Retina (tissue), 1 donor: ENCODE measurements around the gene CDH4.

ENCODE experiments used
- DNase-seq: peaks from one replicate; pipeline ENCODE4 v3.0.0-alpha.2; 2016

CDH4 gene

DNA sequence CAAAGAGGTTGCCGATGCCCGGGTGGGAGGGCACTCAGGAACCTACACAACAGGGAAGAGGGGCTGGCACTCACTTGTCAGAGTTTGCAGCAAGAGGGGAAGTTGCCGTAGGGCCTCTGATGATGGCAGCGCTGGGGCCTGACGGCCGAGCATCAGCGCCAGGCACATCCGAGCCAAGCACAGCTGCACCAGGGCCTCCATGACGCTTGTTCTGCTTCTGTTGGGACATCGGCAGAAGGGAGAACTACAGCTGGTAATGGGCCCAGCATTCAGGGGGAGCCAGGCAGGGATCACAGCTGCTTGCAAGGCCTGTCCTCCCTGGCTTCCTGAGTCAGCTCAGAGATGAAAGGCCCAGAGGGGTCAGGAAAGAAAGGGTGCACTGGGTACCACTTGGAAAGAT lies 367.7 kb downstream of the CDH4 start:
- DNase-seq = no peak

DNA sequence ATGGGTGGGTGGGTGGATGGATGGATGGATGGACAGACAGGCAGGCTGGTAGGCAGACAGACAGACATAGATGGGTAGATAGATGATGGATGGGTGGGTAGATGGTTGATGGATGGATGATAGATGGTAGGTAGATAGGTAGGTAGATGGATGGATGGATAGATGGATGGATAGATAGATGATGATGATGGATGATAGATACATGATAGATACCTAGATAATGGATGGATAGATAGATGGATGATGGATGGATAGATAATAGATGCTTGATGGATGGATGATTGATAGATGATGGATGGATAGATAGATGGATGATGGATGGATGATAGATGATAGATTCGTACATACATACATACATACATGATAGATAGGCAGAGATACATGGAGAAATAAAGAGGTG lies 368.1 kb downstream of the CDH4 start:
- no peak for DNase-seq

DNA sequence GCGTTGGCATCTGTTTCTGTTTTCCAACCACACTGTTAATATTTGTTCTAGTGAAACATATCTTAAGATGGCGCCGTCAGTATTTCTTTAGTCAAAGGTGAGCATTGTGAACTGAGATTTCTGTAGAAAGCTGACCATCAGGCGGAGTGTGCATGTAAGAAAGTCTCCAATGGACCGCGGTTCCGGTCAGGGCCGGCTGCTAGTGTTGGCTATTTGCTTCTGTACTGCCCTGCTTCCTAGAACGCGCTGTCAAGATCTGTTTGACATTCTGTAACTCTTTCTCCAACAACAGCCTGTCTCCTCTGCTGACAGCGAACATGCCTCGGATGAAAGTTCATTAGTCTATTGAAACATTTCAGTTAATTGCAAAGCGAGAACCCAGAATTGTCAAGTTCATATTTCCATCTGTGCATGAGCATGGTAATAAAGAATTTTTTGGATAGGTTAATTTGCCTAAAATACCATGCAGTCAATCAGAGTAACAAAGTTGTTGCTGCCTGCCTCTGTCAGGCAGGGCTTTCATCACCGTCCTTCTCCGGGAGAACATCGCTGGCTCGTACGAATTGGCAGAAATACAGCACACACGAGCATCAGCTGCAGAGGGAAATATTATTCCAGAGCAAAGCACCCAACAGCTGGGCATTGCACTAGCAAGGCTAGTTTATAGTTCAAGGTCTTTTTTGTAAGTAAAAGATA lies 369.1 kb downstream of the CDH4 start:
- DNase-seq = no peak

DNA sequence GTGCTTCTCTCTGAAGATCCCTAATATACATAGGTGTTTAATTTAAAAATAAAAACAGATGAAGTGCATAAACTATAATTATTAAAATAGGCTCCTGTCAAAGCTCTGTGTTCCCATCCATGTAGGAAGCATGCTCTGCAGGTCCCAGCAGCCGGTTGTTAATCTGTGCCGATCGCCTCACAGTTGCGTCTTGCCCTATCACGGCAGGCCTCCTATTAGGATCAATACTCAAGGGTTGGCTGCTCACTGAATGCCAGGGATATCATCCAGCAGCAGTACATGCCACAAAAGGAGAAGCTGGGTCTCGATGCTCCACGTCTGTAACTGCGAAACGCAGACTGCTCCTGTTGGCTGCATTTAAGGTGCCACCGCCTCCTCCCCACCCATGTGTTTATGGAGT lies 369.8 kb downstream of the CDH4 start:
- no peak for DNase-seq

DNA sequence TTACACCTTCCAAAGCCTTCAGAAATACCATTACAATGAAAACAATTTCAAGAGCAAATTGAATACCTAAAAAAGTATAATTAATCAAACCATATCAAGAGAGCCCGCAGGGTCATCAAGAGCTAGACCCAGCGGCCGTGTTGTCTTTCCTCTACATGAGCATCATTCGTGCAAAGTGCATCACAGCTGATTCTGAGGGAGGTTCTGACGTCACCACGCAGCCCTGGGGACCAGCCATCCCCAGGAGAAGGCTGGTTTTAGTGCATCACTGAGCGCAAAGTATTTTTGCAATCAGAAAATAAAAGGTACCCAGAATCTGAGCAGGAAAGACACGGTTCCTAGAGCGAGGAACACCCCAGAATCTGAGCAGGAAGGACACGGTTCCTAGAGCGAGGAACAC lies 371.4 kb downstream of the CDH4 start:
- no peak for DNase-seq

DNA sequence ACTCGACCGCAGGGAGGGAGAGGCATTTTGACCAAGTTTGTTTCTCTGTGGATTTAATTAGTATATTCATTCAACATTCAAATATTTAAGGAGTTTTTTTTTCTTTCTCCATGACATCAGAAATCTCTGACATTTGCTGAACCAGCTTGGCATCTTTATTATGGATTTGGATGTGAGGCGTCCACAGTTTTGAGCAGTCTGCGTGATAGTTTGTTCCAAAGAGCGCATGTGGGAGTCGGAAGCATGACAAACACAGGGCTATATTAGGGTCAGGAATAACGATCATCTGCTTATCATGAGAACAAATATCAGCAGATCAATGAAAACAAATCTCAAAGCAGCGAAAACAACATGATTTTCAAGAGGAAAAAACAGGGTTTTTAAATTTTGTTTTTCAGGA lies 373.2 kb downstream of the CDH4 start:
- DNase-seq = no peak

DNA sequence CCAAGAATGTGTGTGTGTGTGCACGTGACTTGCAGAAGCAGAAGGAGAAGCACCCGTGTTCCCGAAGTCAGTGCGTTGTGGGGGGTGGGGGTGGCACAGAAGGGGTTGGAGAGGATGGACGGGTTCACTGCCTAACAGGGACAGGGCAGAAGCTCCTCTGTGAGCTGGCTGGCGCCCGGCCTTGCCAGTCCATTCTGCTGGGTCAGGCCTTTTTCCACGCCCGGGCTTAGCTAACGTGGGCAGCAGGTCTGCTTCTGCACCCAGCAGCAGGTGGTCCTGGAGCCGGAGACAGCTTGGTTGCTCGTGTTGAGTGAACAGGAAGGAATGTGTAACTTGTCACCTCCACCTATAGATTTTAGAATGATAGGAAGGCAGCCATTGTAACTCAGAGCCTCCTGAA lies 374.4 kb downstream of the CDH4 start:
- no peak for DNase-seq

DNA sequence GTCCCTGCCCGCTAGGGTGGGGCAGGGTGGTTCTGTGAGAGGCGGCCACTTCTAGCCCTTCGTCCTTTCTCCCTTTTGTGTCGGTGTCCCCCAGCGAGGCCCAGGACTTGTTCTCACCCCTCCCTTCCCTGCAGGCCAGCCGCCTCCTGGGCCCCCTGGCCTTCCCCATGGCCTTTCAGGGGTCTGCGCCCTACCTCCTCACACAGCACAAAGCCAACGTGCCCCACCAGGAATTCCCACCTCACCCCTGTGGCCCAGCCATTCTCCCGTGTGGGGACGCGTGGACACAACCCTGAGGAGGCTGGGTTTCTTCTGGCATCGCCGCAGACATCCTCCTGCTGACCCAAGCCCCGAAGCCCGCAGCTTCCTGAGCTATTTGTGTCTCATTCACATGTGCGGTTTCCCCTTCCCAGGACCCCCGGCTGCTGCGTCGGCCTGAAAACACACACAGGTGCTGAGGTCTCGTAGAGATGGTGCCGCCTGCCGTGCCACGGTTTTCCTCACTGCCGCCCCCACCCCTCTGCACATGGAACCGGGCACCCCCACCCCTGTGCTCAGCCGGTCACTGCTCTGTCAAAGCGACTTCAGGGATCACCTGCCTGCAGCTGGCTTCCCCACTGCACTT lies 375.8 kb downstream of the CDH4 start:
- no peak for DNase-seq

DNA sequence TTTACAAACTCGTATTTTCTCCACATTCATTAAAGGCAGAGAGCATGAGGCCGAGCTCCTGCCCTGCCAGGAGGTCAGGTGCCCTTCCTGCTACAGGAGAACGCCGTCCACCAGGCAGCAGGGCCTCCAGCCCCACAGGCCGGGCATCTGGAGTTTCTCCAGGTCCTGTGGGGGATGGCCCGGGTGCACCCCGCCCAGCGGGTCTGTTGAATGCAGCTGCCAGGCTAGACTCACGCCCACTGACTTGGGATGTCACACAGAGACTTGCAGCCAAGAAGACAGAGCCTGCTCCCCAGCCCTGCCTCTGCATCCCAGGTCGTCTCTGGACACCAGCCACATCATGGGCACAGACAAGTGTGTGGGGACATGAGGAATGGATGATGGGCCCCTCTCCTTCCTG lies 376.4 kb downstream of the CDH4 start:
- no peak for DNase-seq

DNA sequence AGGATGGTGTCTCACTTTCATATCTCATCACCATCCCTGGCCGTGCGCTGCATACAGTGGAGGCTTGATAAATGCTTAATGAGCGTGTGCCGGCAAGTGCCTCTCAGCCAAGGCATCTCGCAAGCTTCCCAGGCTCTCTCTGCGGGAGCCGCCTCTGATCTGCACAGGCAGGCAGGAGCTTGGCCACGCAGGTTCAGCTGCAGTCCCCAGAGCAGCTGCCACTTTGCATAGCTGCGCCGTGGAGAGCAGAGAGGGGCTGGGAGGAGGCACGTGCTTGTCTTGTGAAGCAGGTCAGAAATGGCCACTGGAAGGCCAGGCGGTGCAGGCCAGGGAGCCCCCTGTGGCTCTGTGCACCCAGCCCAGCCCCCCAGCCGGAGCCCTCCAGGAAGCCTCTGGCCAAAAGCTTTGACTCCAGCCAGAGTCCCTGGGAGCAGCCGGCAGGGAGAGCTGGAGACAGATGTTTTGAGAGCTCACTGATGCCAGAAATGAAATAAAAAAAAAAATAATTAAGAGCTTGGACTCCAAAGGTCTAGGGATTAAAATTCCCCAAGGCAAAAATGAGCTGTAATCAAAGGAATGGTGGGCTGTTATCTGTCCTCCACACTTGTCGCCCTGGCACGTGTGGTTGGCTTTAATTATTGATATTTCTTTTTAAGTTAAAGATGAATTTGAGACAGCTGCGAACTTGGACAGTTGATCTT lies 377.0 kb downstream of the CDH4 start:
- DNase-seq = peak; percentile 89

DNA sequence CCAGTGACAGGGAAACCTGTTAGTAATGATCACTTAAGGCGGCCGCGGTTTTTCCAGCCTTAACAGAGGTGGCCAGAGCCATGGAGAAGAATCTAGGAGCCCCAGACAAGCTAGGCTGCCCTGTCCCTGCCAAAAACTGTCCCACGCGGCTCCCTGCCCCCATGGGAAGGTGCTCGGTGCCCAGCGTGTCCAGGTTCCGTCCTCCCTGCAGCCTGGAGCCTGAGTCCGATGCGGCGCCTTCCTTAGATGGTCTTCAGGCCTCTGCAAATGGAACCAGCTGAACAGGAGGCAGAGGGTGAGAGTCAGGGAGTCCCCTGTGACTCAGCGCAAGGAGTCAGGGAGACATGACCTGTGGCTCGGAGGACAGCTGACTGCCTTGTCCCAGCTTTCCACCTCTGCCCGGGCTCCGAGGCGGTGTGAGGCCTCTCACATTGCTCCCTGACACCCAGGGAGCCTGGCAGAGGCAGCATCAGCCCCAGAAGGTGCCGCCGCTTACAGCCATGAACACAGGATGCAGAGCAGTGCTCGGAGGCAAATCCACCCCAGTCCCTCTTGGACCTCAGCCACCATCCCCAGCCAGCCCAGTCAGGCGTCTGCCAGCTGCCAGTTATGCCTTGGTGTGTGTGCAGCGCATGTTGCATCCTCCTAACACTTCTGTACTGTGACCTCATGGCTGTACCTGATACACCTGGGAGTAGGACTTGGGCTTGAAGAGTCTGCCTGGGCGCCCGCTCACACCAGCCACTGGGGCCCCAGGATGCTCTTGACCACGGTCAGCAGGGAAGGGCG lies 377.7 kb downstream of the CDH4 start:
- DNase-seq = no peak

DNA sequence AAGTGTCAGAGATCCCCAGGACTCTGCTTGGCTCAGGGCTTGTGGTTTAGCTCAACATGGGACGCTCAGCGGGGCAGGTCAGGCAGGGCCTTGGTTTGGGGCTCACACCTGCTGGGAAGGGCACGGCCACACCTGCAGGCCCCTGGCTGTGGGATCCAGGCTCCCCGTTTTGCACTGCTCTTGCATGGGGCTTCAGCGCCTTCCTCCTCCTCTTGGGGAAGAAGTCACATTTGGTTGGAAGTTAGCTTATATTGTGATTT lies 378.3 kb downstream of the CDH4 start:
- no peak for DNase-seq

DNA sequence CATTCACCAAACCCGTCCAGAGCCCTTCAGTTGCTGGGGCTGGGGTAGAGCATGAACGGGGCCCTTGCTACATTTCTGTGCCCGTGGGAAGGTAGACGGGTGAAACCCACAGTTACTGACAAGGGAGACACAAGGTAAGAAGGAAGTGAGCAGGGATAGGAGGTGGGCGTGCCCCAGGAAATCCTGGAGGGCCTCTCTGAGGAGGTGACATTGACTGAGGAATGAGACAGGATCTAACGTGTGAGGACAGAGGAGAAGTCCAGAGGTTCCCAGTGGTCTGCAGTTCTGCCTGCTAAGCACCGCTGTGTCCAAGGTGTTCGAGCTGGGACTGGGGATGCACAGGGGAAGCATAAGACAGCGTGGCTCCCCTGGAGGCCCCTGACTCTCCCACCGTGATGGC lies 378.8 kb downstream of the CDH4 start:
- no peak for DNase-seq

DNA sequence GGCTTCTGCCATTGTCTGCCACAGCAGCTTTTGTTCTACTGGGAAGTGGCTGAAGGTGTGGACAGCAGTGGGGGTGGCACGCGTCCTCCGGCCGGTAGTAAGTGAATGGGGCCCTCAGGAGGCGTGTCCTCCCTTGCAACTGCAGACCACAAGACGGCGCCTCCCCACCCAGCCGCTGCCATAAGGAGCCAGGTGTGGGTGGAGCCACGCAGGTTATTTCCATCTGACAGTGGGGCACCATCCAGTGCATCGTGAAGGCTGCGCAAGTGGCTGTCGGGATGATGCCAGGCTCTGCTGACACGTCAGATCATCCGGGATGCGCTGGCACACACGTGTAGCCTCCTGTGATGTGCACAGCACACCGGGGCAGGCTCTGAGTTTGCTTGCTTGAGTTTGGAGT lies 379.7 kb downstream of the CDH4 start:
- DNase-seq = no peak

DNA sequence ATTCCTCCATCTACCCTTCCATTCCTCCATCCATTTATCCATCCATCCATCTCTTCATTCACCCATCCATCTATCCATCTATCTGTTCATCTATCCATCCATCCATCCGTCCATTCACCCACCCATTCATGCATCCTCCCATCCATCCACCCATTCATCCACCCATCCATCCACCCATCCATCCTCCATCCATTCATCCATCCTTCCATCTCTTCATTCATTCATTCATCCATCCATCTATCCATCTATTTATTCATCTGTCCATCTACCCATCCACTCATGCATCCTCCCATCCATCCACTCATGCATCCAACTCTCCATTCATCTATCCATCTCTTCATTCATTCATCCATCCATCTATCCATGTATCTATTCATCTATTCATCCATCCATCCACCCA lies 380.9 kb downstream of the CDH4 start:
- DNase-seq = no peak

DNA sequence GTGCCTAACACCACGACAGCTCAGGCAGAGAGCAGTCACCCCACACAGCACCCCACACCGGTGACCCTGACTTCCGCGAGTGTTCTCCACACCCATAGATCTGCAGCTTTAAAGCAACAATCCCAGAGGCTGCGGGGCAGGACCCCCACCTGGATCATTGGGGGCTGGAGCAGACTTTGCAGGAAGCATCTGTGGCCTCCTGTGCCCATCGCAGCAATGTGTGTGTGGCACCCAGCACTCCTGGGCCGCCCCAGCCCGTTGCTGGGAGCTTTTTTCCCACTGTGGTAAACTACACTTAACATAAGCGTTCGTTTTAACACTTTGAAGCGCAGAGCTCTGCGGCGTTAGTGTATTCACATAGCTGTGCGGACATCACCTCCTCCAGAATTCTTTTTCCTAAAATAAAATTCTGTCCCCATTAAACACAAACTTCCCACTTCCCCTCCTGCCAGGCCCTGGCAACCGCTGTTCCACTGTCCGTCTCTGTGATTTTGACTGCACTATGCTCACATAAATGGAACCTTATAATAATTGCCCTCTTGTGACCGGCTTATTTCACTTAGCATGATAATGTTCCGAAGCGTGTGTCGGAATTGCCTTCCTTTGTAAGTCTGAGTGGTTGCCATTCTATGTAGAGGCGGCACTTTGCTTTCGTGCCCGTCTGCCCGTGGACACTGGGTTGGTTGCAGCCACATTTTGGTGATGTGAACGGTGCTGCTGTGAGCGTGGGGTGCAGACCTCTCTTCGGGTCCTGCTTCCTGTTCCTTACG lies 382.5 kb downstream of the CDH4 start:
- no peak for DNase-seq

DNA sequence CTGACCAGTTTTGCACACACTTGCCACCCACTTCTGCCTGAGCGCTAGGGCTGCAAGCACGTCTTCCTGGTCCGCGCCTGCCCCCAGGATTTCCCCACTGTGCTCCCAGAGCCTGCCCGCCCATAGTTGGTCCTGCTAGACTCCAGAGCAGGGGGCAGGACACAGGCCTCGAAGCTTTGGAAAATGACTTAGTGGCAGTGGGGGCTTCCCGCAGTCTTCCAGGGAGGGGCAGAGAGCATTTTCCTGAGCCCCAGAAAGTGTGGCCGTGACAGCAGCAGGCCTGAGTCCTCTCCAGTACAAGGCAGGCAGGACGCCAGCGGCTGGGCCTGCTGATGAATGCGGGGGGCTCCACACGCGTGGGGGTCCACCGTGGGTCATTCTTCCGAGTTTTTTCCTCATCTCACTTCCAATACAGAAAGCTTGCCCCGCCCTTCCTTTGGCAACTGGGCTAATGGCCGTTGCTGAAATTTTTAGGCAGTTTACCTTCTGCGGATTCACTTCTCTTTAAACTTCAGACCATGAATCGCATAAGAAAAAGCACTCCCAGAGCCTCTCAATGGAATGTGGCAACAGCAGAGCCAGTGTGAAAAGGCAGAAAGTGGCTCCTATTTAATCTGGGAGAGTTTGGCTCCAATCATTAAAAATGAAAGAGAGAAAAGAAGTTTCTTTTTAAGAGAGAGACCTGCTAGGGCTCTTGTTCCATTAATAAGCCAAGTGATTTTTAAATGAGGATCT lies 383.8 kb downstream of the CDH4 start:
- no peak for DNase-seq

DNA sequence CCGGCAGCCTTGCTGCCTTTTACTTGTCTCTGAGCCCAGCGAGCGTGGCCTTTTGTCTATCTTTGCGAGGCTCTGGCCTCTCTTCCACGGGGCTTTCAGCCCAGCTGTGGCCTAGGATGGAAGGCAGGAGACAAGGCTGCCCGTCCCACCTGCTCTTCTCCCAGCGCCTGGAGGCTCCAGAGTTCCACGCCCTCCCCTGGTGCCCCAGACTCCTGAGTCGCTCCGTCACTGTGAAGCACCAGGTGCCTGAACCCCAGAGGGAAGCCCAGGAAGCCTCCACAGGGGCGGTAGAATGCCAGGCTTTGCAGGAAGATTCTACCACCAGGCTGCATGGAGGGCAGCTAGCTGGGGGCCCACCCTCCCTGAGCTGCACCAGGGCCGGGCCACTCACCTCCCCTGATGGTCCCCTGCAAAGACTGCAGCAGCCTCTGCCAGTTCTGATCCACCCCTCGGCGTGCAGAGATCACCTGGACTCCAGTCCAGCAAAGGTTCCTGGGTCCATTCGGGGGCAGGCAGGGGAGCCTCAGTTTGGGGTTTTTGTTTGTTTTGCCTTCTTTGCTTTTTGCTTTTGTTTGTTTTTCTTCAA lies 384.6 kb downstream of the CDH4 start:
- DNase-seq = no peak

DNA sequence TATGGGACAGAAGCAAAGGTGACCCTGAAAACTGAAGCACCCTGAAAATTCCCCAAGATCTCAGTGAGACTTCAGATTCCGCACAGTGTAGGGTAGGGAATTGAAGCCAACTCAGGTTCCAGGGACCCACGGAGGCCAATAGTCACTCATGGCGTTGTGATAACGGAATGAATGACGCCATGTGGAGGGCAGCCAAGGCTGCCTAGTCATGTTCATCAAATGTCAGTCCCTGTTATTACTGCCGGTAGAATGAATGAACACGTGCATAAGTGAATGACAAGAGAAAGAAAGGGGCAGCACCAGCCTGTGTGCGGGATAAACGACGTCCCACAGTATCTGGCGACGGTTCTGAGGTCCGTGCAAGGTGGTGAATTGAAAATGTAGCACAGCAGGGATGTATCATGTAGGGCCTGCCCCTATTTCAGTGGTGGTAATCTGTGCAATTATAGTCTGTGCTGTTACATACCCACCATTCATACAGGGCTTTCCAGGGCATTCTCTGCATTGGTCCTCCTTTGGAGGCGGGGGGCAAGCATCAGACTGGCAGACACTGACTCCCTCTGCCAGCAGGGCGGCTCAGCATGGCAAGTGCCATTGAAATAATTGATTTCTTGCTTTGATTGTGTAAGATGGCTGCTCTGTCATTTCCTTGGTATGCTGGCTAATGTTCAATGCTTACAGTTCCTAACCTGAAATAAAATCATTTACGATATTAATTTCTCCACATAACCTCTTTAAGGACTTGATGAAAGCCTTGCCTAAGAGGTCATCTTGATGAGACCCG lies 386.9 kb downstream of the CDH4 start:
- no peak for DNase-seq

DNA sequence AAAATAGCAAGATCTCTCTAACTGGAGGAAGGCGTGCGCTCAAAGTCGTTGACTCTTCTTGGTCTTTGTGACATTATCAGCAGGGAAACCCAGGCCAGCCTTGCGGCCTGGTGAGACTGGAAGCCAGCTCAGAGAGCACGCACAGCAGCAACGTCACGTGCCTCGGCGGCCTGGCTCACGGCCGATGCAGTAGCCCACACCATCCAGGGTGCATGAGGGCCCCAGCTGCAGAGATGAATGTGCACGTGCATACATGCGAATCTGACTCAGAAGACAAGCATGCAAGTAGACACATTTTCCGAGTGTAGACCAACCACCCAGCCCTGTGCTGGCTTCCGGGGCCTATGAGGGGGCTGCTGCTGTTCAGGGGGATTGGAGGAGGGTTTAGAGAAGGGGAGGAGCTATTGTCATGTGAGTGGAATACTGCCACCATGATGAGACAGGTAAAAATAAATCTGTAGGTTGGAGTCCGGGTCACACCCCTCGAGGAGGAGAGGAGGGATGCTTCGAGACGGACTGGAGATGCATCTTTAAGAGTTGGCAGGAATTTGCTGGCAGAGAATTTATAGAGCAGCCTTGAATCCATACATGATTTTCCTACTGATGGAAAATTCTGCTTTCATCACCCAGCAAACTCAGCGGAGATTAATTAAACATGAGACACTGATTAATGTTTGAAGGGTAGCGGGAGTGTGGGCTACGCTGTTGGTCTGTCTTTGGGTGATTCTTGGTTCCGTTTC lies 388.2 kb downstream of the CDH4 start:
- no peak for DNase-seq

DNA sequence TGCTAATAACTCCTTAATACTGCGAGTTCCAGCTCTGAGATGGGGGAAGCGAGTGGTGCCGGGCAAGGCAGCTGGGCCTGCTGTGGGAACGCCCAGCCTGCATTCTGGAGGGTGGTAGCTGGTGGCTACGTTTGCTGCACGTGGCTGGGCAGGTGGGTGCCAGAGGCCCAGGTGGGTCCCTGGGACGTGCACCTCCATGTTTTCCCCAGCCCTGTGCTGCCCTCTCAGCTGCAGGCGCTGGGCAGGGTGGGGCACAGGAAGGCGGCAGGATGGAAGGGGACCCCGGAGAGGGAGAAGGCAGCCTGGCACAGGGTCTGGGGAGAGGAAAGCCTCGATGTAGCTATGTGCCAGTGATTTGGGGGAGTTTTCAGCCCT lies 388.8 kb downstream of the CDH4 start:
- no peak for DNase-seq
